Vagina (tissue), 2 donors: ENCODE measurements around the gene PDGFRA. TPM values are rescaled to one million over a fixed set of nuclear protein-coding genes. Genes with fewer than 3 reads are reported as not detected.

ENCODE experiments used
- DNase-seq, 2 donors: peaks; one replicate each; pipeline ENCODE4 v3.0.0-alpha.2; 2017; ENCODE audit errors: extremely low spot score in 2 of 2
- H3K27ac ChIP-seq: fragments of 200-600 bp; sonication (generic); one replicate; pipeline ENCODE4 v1.5.1; 2019
- H3K27me3 ChIP-seq: fragments of 200-600 bp; sonication (generic); one replicate; pipeline ENCODE4 v1.5.1; 2019
- H3K36me3 ChIP-seq, 2 donors: fragments of 200-600 bp; sonication (generic); one replicate each; pipeline ENCODE4 v1.5.1; 2017 to 2019
- H3K4me1 ChIP-seq: fragments of 200-600 bp; sonication (generic); one replicate; pipeline ENCODE4 v1.5.1; 2019
- H3K4me3 ChIP-seq, 2 donors: fragments of 200-600 bp; sonication (generic); 1 replicate in 1 of 2; 2 replicates in 1 of 2; pipeline ENCODE4 v1.5.1; 2016 to 2019
- H3K9me3 ChIP-seq: fragments of 200-600 bp; sonication (generic); one replicate; pipeline ENCODE4 v1.5.1; 2019
- POLR2A ChIP-seq, 2 donors: fragments of 450-650 bp; IDR thresholded peaks; one replicate each; pipeline ENCODE4 v1.6.1; 2017; ENCODE audit warnings: antibody characterized with exemption in 2 of 2, mild to moderate bottlenecking in 2 of 2, moderate library complexity in 2 of 2
- POLR2AphosphoS5 ChIP-seq, 2 donors: sonication (generic); formaldehyde crosslinking; IDR thresholded peaks; one replicate each; pipeline ENCODE4 v1.9.0; 2017; ENCODE audit warnings: antibody characterized with exemption in 2 of 2, mild to moderate bottlenecking in 2 of 2, low read depth in 1 of 2; ENCODE audit not compliant: insufficient read depth in 1 of 2
- intact Hi-C: fragments of 100-400 bp; cut with DNase I; formaldehyde crosslinking; loops from one replicate; pipeline ENCODE4 v1.15.1; 2023
- total RNA-seq: library from RNA; depleted of rRNA; stranded (reverse); fragments of >200 nt; gene quantifications from one replicate; pipeline ENCODE4 v1.2.3, GENCODE V29; 2016
- TF ChIP-seq, protein P1 (sequence below), 3 experiments: fragments of 450-650 bp in 2 of 3; fragments of 200-600 bp in 1 of 3; sonication (generic) in 1 of 3; IDR thresholded peaks; one replicate each; pipeline ENCODE4 v1.5.1; 2017 to 2019; ENCODE audit warnings: antibody characterized with exemption in 3 of 3, mild to moderate bottlenecking in 2 of 3, moderate library complexity in 2 of 3

PDGFRA gene
- total RNA-seq, 1 donor from 2014 or later, result 141 TPM

DNA sequence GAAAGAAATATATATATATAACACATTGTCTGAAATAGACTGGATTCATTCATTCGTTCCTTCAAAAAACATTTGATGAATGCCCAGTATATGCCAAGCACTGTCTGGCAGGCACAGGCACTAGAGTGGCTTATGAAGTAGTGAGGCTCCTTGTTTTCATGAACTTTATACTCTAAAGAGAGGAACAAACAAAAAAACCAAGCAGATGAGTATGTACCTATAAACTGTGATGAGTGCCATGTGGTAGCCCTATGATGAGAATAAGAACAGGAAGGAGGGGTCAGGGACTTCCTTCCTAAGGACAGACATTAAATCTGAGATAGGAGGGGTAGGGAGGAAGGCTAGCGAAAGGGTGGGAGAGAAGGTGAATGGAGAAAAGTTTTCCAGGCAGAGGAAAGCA lies 19.5 kb upstream of the PDGFRA start:
- Histone ChIP-seq H3K9me3 (no peaks in the 10 kb centered on the region), H3K27ac (no peak overlapping the region), H3K27me3 (no peaks in the 10 kb centered on the region), H3K4me3 (no peak overlapping the region), H3K36me3 (no peaks in the 10 kb centered on the region), H3K4me1 (peaks cover 11% of the 10 kb centered on the region)
- TF ChIP-seq, protein P1, sequence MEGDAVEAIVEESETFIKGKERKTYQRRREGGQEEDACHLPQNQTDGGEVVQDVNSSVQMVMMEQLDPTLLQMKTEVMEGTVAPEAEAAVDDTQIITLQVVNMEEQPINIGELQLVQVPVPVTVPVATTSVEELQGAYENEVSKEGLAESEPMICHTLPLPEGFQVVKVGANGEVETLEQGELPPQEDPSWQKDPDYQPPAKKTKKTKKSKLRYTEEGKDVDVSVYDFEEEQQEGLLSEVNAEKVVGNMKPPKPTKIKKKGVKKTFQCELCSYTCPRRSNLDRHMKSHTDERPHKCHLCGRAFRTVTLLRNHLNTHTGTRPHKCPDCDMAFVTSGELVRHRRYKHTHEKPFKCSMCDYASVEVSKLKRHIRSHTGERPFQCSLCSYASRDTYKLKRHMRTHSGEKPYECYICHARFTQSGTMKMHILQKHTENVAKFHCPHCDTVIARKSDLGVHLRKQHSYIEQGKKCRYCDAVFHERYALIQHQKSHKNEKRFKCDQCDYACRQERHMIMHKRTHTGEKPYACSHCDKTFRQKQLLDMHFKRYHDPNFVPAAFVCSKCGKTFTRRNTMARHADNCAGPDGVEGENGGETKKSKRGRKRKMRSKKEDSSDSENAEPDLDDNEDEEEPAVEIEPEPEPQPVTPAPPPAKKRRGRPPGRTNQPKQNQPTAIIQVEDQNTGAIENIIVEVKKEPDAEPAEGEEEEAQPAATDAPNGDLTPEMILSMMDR (IDR thresholded peaks at IDR 0.05), result no peak
- TF ChIP-seq POLR2A (IDR thresholded peaks at IDR 0.05) (no peak), POLR2AphosphoS5 (IDR thresholded peaks at IDR 0.05; ENCODE audit: insufficient read depth in 1 of 2, low read depth in 1 of 2) (no peak)
- intact Hi-C loops, result no loop called here
- no peak for DNase-seq

DNA sequence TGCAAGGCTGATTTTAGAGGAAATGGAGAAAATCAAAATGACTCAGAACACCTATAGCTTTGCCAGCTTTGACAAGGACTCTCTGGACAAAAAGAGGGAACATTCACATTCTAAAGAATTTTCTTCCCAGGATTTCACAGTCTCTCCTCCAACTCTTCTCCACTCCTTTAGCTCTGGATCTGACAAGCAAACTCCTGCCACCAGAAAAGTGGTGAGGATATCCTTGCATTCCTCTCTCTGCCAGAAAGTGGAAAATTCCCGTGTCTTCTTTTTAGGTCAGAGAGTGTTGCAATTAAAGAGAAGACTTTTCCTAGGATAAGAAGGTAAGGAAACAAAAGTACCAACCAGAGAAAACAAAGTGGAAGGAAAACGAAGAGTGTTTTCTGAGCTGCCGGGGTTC lies 16.1 kb upstream of the PDGFRA start:
- DNase-seq, result no peak
- intact Hi-C loops, result no loop called here
- TF ChIP-seq POLR2A (IDR thresholded peaks at IDR 0.05) (no peak), POLR2AphosphoS5 (IDR thresholded peaks at IDR 0.05; ENCODE audit: insufficient read depth in 1 of 2, low read depth in 1 of 2) (no peak)
- TF ChIP-seq, protein P1 (IDR thresholded peaks at IDR 0.05), result no peak
- Histone ChIP-seq H3K4me3 (no peak overlapping the region), H3K27me3 (no peaks in the 10 kb centered on the region), H3K9me3 (no peaks in the 10 kb centered on the region), H3K36me3 (no peaks in the 10 kb centered on the region), H3K4me1 (peaks cover 17% of the 10 kb centered on the region), H3K27ac (no peak overlapping the region)

DNA sequence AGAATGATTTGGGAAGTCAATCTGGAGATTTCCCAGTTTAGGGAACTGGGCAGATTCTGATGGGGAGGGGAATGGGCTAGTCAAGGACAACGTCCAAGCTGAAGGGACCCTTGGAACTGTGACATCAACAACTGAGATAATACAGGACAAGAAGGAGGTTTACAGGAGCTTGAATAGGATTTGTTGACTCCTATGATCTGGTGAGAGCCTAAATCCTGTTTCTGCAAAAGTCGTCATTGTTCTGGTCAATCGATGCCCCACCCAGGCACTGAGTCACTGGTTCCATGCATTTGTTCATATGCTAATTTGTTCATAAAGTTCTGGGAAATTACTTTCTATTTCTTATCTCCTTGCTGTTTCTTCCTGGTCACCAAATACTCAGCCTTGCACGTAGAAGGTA lies 15.3 kb upstream of the PDGFRA start:
- Histone ChIP-seq H3K4me3 (no peak overlapping the region), H3K27ac (no peak overlapping the region), H3K9me3 (no peaks in the 10 kb centered on the region), H3K36me3 (no peaks in the 10 kb centered on the region), H3K27me3 (no peaks in the 10 kb centered on the region), H3K4me1 (peaks cover 21% of the 10 kb centered on the region)
- no peak for DNase-seq
- intact Hi-C loops, result no loop called here
- TF ChIP-seq POLR2AphosphoS5 (IDR thresholded peaks at IDR 0.05; ENCODE audit: insufficient read depth in 1 of 2, low read depth in 1 of 2) (no peak), POLR2A (IDR thresholded peaks at IDR 0.05) (no peak)
- TF ChIP-seq, protein P1 (IDR thresholded peaks at IDR 0.05), result no peak

DNA sequence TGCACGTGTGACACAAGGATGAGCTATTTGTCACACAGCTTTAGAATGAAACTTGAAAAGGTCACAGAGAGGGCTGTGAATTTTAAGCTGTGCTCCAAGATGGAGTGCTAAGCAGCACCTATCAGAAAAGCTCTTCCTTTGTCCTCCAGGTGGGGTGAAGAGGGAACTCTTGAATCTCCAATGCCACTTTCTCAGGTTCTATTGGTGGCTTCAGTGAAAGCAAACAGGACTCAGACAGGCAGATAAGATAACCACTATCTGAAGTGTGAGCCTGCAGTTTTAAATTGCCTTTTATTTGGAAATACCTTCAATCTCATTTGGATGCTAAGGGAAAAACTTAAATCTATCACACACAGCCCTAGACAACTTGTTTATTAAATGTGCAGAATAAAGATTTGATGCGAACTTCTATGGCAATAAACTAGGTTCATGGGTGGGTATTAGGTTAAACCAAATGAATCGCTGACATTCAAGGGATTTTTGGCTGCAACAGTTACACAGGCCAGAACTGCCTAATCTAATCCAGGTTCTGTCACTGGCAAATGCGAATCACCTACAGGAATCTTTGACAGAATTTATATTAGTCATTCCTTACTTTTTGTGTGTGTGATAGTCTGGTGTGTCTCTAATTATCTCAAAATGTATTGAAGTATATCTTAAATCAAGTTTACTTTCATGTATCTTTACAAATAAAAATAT lies 13.6 kb upstream of the PDGFRA start:
- peaks cover 21% of the 10 kb centered on the region for H3K4me1 ChIP-seq
- H3K36me3 ChIP-seq, result no peaks in the 10 kb centered on the region
- no peak for DNase-seq
- H3K27ac ChIP-seq, result no peak overlapping the region
- H3K4me3 ChIP-seq, result no peak overlapping the region
- H3K27me3 ChIP-seq, result no peaks in the 10 kb centered on the region
- TF ChIP-seq POLR2AphosphoS5 (IDR thresholded peaks at IDR 0.05; ENCODE audit: insufficient read depth in 1 of 2, low read depth in 1 of 2) (no peak), POLR2A (IDR thresholded peaks at IDR 0.05) (no peak)
- TF ChIP-seq, protein P1 (IDR thresholded peaks at IDR 0.05), result no peak
- intact Hi-C loops, result loop anchor here (5.0 kb wide), 1 partner anchor 283 kb away; no protein-coding TSS in a partner anchor
- H3K9me3 ChIP-seq, result no peaks in the 10 kb centered on the region
